ENCODE data around the gene DHRS4L2.
"Not testable (repeated sequence)": the region's sequence is repeated elsewhere in the genome, so short reads cannot be mapped to it uniquely, and the experiment has no call there.

DNA sequence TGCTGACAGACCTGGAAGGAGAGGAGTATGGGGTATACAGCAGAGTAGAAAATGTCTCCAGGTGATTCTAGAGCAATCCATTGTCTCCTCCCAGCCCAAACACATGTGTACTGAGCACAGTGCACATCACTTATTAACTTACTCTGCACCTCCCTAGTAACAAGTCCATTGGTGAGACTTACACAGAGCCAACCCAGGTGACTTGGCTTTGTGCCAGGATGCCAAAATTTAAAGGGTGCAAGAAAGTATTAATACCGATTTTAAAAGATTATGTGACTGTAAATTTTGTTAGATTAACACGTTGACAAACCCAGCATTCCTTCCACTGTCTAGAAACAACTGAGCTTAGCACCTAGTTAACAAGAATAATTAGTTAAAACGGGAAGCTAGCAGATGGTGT, 4.3 kb downstream of the DHRS4L2 start:
- TF ChIP-seq ZNF274 (IDR thresholded peaks at IDR 0.05; ENCODE audit: low read depth, low read length); SUZ12 (IDR thresholded peaks at IDR 0.05; ENCODE audit: extremely low read depth, insufficient read depth, insufficient read length): not testable (repeated sequence)
